ENCODE results near the gene PLEKHH1. TPM values are rescaled to one million over a fixed set of nuclear protein-coding genes. Genes with fewer than 3 reads are reported as not detected.

PLEKHH1 gene
- total RNA-seq, 1 donor from 2014 or later: 9.4 TPM

DNA sequence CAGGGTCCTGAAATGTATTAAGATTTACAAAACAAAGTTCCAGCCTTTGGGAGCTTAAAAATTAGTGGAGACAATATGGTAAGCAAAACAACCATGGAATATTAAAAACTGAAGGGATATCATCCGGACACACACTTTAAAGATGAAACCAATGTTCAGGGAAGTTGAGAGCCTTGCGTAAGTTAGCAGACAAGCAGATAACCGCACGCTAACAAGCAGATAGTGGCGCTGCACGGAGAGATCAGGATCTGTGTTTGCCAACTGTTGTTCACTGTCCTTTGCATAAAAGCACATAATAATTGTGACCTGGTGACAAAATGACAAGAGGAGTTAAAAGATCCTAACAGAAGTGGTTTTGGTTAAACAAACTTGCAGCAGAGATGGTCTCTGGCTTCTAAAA lies 30.2 kb upstream of the PLEKHH1 start:
- H3K27me3 ChIP-seq (ENCODE audit: control insufficient read depth, insufficient read depth, low read length): no peaks in the 10 kb centered on the region
- no peaks in the 10 kb centered on the region for H3K36me3 ChIP-seq (ENCODE audit: control insufficient read depth, insufficient read depth, low read length)
- TF ChIP-seq, protein P1, sequence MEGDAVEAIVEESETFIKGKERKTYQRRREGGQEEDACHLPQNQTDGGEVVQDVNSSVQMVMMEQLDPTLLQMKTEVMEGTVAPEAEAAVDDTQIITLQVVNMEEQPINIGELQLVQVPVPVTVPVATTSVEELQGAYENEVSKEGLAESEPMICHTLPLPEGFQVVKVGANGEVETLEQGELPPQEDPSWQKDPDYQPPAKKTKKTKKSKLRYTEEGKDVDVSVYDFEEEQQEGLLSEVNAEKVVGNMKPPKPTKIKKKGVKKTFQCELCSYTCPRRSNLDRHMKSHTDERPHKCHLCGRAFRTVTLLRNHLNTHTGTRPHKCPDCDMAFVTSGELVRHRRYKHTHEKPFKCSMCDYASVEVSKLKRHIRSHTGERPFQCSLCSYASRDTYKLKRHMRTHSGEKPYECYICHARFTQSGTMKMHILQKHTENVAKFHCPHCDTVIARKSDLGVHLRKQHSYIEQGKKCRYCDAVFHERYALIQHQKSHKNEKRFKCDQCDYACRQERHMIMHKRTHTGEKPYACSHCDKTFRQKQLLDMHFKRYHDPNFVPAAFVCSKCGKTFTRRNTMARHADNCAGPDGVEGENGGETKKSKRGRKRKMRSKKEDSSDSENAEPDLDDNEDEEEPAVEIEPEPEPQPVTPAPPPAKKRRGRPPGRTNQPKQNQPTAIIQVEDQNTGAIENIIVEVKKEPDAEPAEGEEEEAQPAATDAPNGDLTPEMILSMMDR (IDR thresholded peaks at IDR 0.05; ENCODE audit: insufficient read depth, low read length, poor library complexity, severe bottlenecking): no peak
- DNase-seq (ENCODE audit: low read depth): no peak
- H3K4me3 ChIP-seq (ENCODE audit: low read depth, low read length): no peak overlapping the region

DNA sequence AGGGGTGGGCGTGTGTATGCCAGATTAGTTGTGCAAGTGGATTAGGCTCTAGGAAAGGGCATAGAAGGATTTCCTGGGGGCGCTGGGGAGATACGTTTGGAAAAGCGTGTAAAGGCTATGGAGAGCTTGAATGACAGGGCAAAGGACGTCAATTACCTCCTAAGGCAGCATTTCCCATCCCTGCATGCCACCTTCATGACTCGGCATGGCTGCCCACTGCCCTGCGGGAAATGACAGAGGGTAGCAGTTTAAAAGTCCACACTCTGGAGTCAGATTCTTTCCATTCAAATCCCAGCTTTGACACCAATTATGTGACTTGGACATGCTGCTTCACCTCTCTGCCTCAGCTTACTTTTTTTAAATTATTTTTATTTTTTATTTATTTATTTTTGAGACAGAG lies 29.8 kb upstream of the PLEKHH1 start:
- Histone ChIP-seq H3K36me3 (ENCODE audit: control insufficient read depth, insufficient read depth, low read length) (no peaks in the 10 kb centered on the region), H3K27me3 (ENCODE audit: control insufficient read depth, insufficient read depth, low read length) (no peaks in the 10 kb centered on the region), H3K4me3 (ENCODE audit: low read depth, low read length) (no peak overlapping the region)
- DNase-seq (ENCODE audit: low read depth): no peak
- TF ChIP-seq, protein P1 (IDR thresholded peaks at IDR 0.05; ENCODE audit: insufficient read depth, low read length, poor library complexity, severe bottlenecking): no peak

DNA sequence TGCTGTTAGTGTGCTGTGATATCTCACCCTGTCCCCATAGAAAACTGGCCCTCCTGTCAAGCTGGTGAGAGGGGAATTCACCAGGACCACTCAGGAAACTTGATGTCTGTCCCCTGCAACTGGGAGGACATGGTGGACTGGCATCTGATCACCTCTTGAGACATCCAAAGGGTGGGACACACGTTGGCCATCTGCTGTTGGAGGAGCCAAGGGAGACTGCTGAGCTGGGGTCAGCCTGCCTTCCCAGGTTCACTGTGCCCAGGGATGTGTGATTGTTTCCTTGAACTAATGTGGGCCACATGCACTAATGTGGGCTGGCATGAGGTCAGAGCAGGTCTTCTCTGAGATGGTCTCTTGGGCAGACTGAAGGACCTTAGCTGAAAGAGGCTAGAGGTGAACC lies 27.8 kb upstream of the PLEKHH1 start:
- no peaks in the 10 kb centered on the region for H3K27me3 ChIP-seq (ENCODE audit: control insufficient read depth, insufficient read depth, low read length)
- TF ChIP-seq, protein P1 (IDR thresholded peaks at IDR 0.05; ENCODE audit: insufficient read depth, low read length, poor library complexity, severe bottlenecking): no peak
- no peak overlapping the region for H3K4me3 ChIP-seq (ENCODE audit: low read depth, low read length)
- DNase-seq (ENCODE audit: low read depth): no peak
- H3K36me3 ChIP-seq (ENCODE audit: control insufficient read depth, insufficient read depth, low read length): no peaks in the 10 kb centered on the region

DNA sequence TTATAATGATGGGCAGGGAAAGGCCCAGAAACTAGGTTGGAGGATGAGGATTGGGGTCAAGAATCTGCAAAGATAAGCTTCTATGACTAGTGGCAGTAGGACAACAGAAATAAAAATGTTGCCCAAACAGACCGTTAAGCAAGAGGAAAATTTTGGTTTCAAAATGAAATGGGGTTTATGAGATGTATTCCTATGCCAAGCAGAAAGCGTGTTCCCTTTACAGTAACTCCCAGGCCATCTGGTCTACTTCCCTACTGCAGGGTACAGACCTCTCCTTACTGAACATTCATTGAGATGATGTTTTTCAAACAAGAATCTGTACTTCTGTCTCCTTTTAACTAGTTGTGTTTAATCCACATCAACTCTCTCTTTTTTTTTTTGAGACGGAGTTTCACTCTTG lies 24.1 kb upstream of the PLEKHH1 start:
- no peaks in the 10 kb centered on the region for H3K27me3 ChIP-seq (ENCODE audit: control insufficient read depth, insufficient read depth, low read length)
- DNase-seq (ENCODE audit: low read depth): no peak
- H3K4me3 ChIP-seq (ENCODE audit: low read depth, low read length): no peak overlapping the region
- TF ChIP-seq, protein P1 (IDR thresholded peaks at IDR 0.05; ENCODE audit: insufficient read depth, low read length, poor library complexity, severe bottlenecking): no peak
- H3K36me3 ChIP-seq (ENCODE audit: control insufficient read depth, insufficient read depth, low read length): no peaks in the 10 kb centered on the region

DNA sequence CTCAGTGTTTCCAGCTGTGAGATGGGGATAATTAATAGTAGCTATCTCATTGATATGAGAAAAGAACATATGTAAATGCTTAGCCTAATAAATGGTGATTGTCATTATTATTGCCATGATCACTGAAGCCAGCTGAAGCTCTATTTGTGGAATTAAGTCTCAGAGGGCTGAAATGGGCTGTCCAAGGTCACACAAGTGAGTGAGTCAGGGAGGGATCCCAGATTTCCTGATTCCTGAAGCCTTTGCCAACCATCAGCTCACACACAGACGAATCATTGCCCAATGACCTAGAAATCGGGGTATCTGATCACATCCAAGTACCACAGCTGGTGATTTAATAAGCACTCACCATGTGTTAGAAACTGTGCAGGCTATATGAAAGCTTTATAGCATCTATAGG lies 23.0 kb upstream of the PLEKHH1 start:
- no peak for DNase-seq (ENCODE audit: low read depth)
- Histone ChIP-seq H3K4me3 (ENCODE audit: low read depth, low read length) (no peak overlapping the region), H3K27me3 (ENCODE audit: control insufficient read depth, insufficient read depth, low read length) (no peaks in the 10 kb centered on the region), H3K36me3 (ENCODE audit: control insufficient read depth, insufficient read depth, low read length) (no peaks in the 10 kb centered on the region)
- TF ChIP-seq, protein P1 (IDR thresholded peaks at IDR 0.05; ENCODE audit: insufficient read depth, low read length, poor library complexity, severe bottlenecking): no peak

DNA sequence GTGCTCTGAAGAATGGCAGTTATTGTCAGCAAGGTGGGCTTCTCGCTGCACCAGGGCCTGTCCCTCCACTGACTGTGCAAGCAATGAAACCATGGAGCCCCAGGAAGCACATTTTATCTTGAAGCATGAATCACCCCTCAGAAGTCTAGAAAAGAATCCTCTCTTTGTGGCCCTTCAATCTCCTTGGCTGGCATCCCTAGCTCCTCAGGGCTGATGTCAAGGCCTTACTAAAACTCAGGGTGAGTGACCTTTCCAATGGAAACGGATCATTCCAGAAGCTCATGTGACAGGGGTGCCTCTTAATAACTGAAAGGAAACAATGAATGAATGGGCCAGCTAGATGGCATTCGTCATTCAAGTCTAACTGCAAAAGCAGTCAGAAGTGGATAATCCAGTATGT lies 22.3 kb upstream of the PLEKHH1 start:
- H3K27me3 ChIP-seq (ENCODE audit: control insufficient read depth, insufficient read depth, low read length): peaks cover 2% of the 10 kb centered on the region
- no peak overlapping the region for H3K4me3 ChIP-seq (ENCODE audit: low read depth, low read length)
- DNase-seq (ENCODE audit: low read depth): no peak
- TF ChIP-seq, protein P1 (IDR thresholded peaks at IDR 0.05; ENCODE audit: insufficient read depth, low read length, poor library complexity, severe bottlenecking): no peak
- no peaks in the 10 kb centered on the region for H3K36me3 ChIP-seq (ENCODE audit: control insufficient read depth, insufficient read depth, low read length)
